ENCODE data around the gene IRF2. TPM values are rescaled to one million over a fixed set of nuclear protein-coding genes. Genes with fewer than 3 reads are reported as not detected.
A peak's percentile ranks its signal among the peaks of the same experiment; 100 is the strongest.

Gene IRF2
- total and polyA plus RNA-seq, 2 of the 8 experiments (the other 6 are each of a cell fraction or from before 2014, with no cell fraction given) = 13.8 to 17.0 TPM

DNA sequence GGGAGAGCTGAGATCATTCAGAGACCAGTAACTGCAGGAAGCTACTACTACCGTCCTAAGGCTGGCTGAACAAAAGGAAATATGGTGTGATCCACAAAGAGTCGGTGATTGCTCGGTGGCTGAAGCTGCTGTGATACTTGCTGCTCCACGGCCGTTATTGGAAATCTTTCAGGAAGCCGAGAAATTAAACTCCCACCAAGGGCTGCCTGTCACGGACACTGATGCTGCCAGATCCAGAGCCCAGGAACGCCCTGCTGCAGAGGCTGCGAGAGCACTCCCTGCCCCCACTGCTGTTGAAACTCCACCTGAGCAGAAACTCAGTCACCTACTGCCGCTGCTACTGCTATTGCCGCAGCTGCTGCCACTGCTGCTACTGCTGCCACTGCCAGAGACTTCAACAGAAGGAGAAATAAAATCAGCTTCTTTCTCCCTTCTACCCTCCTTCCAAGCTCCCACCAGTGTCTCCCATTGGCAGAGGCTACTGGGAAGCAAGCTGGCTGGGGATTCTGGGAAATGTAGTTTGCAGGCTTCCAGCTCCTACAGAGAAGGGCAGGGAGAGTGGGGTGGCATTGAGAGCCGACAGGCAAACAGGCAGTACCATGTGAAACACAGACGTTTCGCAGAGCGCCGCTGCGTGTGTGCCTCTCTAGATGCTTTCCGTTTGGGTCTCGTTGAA, 130.7 kb downstream of the IRF2 start:
- no peaks in the 10 kb centered on the region for H3K9me3 ChIP-seq (ENCODE audit: insufficient read depth in 2 of 2, low read depth in 1 of 2, low read length in 1 of 2)
- H3K4me2 ChIP-seq (ENCODE audit: insufficient read depth in 1 of 2, low read depth in 2 of 2, low read length in 2 of 2) = peak overlapping the region; percentile 83 to 92
- H3K79me1 ChIP-seq (ENCODE audit: low read depth, low read length) = no peaks in the 10 kb centered on the region
- H2AK5ac ChIP-seq (ENCODE audit: low read depth, low read length) = no peak overlapping the region
- peaks cover 9 to 20% (median 15%) of the 10 kb centered on the region in 4 experiments for H3K4me1 ChIP-seq (replicated peaks in 1 of 4; ENCODE audit: control insufficient read depth in 3 of 4, insufficient read depth in 4 of 4, low read length in 3 of 4)
- H3K4me3 ChIP-seq (ENCODE audit: extremely low read depth in 1 of 4, insufficient read depth in 2 of 4, low read depth in 3 of 4, low read length in 4 of 4) = peak overlapping the region; percentile 60 to 76 (median 66)
- H3K23me2 ChIP-seq (ENCODE audit: low read depth, low read length) = peaks cover 6% of the 10 kb centered on the region
- peak overlapping the region in 3 of 4 experiments; percentile 39 to 80 (median 56); a peak in 5 of 7 replicates for H3K9ac ChIP-seq (replicated peaks in 1 of 4; ENCODE audit: extremely low read depth in 1 of 4, low read depth in 3 of 4, low read length in 3 of 4)
- ChIA-PET CTCF (ENCODE audit: partially characterized antibody) (interaction anchor here (0.8 to 1.3 kb wide), 4 partner anchors 8 to 51 kb away, joined by 3 read pairs; no protein-coding TSS in a partner anchor), POLR2A (ENCODE audit: partially characterized antibody) (interaction anchor here (0.6 to 0.8 kb wide), 5 partner anchors 9 to 294 kb away, joined by 3 to 5 read pairs (median 3); no protein-coding TSS in a partner anchor)
- H3K56ac ChIP-seq (replicated peaks; ENCODE audit: insufficient read length, low read depth, low read length) = no peak overlapping the region
- H4K8ac ChIP-seq (ENCODE audit: extremely low read depth, insufficient read depth, low read length) = no peak overlapping the region
- H2BK20ac ChIP-seq (ENCODE audit: low read length) = no peak overlapping the region
- no peaks in the 10 kb centered on the region for H4K20me1 ChIP-seq (replicated peaks in 1 of 2; ENCODE audit: control insufficient read depth in 1 of 2, insufficient read depth in 2 of 2, low read length in 2 of 2)
- H3K23ac ChIP-seq (ENCODE audit: insufficient read length) = no peak overlapping the region
- H4K91ac ChIP-seq (replicated peaks; ENCODE audit: insufficient read length, low read length) = no peak overlapping the region
- H2AFZ ChIP-seq (ENCODE audit: low read length) = peak overlapping the region; percentile 91
- peak overlapping the region; percentile 69; the same call in 1 of the 2 replicates for H2BK12ac ChIP-seq (ENCODE audit: low read depth, low read length)
- H2BK5ac ChIP-seq (ENCODE audit: low read depth, low read length) = peak overlapping the region; percentile 79
- 19% methylated on average over 19 of the region's 19 CpGs; no CpG with 5 or more reads in 1 of the 2 experiments for whole genome bisulfite sequencing, 2 experiments (ENCODE audit: extremely low coverage in 1 of 2, insufficient coverage in 1 of 2, insufficient read length in 1 of 2, insufficient replicate concordance in 2 of 2, low coverage in 1 of 2, low lambda C conversion rate in 2 of 2, missing lambda C conversion rate in 1 of 2)
- H3K18ac ChIP-seq (ENCODE audit: extremely low read depth, low read length) = 0 out of 2 replicates have a peak overlapping the region, but pooled peaks have one; percentile 34
- H3K14ac ChIP-seq (ENCODE audit: insufficient read length) = no peak overlapping the region
- H3K79me2 ChIP-seq (ENCODE audit: control insufficient read depth in 1 of 2, insufficient read depth in 2 of 2, low read length in 2 of 2) = no peaks in the 10 kb centered on the region
- H3K27me3 ChIP-seq (replicated peaks in 1 of 4; ENCODE audit: control insufficient read depth in 3 of 4, extremely low read depth in 1 of 4, insufficient read depth in 3 of 4, low read length in 3 of 4) = no peaks in the 10 kb centered on the region
- peak in 1 of 2 experiments; percentile 69 for DNase-seq (ENCODE audit: low read depth in 1 of 2, low spot score in 2 of 2)
- H2BK15ac ChIP-seq (ENCODE audit: low read length) = 0 out of 2 replicates have a peak overlapping the region, but pooled peaks have one; percentile 55
- H3K36me3 ChIP-seq (ENCODE audit: control insufficient read depth in 2 of 4, insufficient read depth in 4 of 4, low read length in 3 of 4) = no peaks in the 10 kb centered on the region
- H2BK120ac ChIP-seq (replicated peaks; ENCODE audit: low read depth, low read length) = no peak overlapping the region
- H4K5ac ChIP-seq (ENCODE audit: insufficient read length, low read depth, low read length) = peak overlapping the region; percentile 54
- FAIRE-seq = peak; percentile 84
- H3K4ac ChIP-seq (replicated peaks; ENCODE audit: insufficient read length, low read depth, low read length) = no peak overlapping the region
- H3K27ac ChIP-seq (ENCODE audit: low read depth, low read length) = peak overlapping the region; percentile 32; the same call in 1 of the 2 replicates
- TF ChIP-seq HDAC2 (IDR thresholded peaks at IDR 0.05; ENCODE audit: borderline replicate concordance in 1 of 2, low read depth in 2 of 2, low read length in 2 of 2) (no peak), SRF (IDR thresholded peaks at IDR 0.05; ENCODE audit: low read depth, low read length) (no peak), CREB1 (IDR thresholded peaks at IDR 0.05) (peak; percentile 10; the same call in 1 of the 2 replicates), TBP (IDR thresholded peaks at IDR 0.05; ENCODE audit: low read depth, low read length) (peak; percentile 62; the same call in 1 of the 2 replicates), CBX8 (IDR thresholded peaks at IDR 0.05; ENCODE audit: borderline replicate concordance, low read depth, low read length) (no peak), EP300 (IDR thresholded peaks at IDR 0.05; ENCODE audit: borderline replicate concordance in 1 of 2, low read depth in 2 of 2, low read length in 2 of 2) (no peak), BACH1 (IDR thresholded peaks at IDR 0.05; ENCODE audit: low read length) (no peak), ASH2L (IDR thresholded peaks at IDR 0.05; ENCODE audit: low read length) (peak; percentile 56), POLR2A (IDR thresholded peaks at IDR 0.05; ENCODE audit: control extremely low read depth in 1 of 2, low read depth in 2 of 2, low read length in 2 of 2) (peak in 1 of 2 experiments; percentile 71; a peak in 2 of 3 replicates), YY1 (IDR thresholded peaks at IDR 0.05; ENCODE audit: low read depth, low read length) (peak; percentile 74; the same call in 1 of the 2 replicates), CEBPB (IDR thresholded peaks at IDR 0.05; ENCODE audit: low read depth, low read length) (no peak), GTF2F1 (IDR thresholded peaks at IDR 0.05; ENCODE audit: borderline replicate concordance, low read depth, low read length) (no peak), SP1 (IDR thresholded peaks at IDR 0.05; ENCODE audit: low read depth, low read length) (peak; percentile 18; the same call in 1 of the 2 replicates)
